DND-41 (cell line): ENCODE data around the gene SCNN1B.

Experiments used
- CTCF ChIP-seq: IDR thresholded peaks from 2 replicates; pipeline ENCODE4 v1.5.1; 2012; ENCODE audit warnings: borderline replicate concordance, low read length, moderate library complexity, mild to moderate bottlenecking; ENCODE audit not compliant: poor library complexity, severe bottlenecking; ENCODE audit errors: extremely low read depth
- EZH2 ChIP-seq: IDR thresholded peaks from 3 replicates; pipeline ENCODE4 v1.6.1; 2012; ENCODE audit warnings: borderline replicate concordance, low read depth, mild to moderate bottlenecking, moderate library complexity, low read length, inconsistent platforms; ENCODE audit not compliant: severe bottlenecking

GRCh38 chr16:23324727-23325126 is 22.6 kb downstream of the SCNN1B start:
- TF ChIP-seq CTCF (no peak), EZH2 (no peak)
